OCI-LY7 (cell line): ENCODE results near the gene KRT80. TPM values are rescaled to one million over a fixed set of nuclear protein-coding genes. Genes with fewer than 3 reads are reported as not detected.

ENCODE experiments used
- BruUV-seq: library from RNA; stranded (reverse); fragments of 400-500 nt; replicated peaks from 2 replicates; lab custom pipeline; 2021; lab: Mats Ljungman, UMichigan
- CTCF ChIA-PET: fragments of 300-600 bp; sonication (Branson Sonifier 250); formaldehyde crosslinking; loops from one replicate; lab custom pipeline; 2022; ENCODE audit warnings: antibody characterized with exemption; ENCODE audit not compliant: unreplicated experiment; lab: Charles Lee
- POLR2A ChIA-PET: fragments of 300-600 bp; sonication (Branson Sonifier 250); formaldehyde crosslinking; loops from one replicate; lab custom pipeline; 2022; ENCODE audit warnings: antibody characterized with exemption; lab: Charles Lee
- DNase-seq: peaks from one replicate; pipeline ENCODE4 v3.0.0-alpha.2; 2015; ENCODE audit warnings: low spot score
- H2AFZ ChIP-seq: fragments of 200-600 bp; sonication (generic), shearing (Covaris generic); 2 replicates; pipeline ENCODE4 v1.6.1; 2014; ENCODE audit warnings: mild to moderate bottlenecking, antibody characterized with exemption, low read length, moderate library complexity
- H3K27ac ChIP-seq: fragments of 200-600 bp; sonication (generic); 2 replicates; pipeline ENCODE4 v1.5.1; 2014; ENCODE audit warnings: mixed run types, low read depth, mild to moderate bottlenecking, moderate library complexity, low read length, inconsistent platforms; ENCODE audit not compliant: poor library complexity, severe bottlenecking
- H3K36me3 ChIP-seq: fragments of 200-600 bp; sonication (generic); 2 replicates; pipeline ENCODE4 v1.6.1; 2014; ENCODE audit warnings: mild to moderate bottlenecking, antibody characterized with exemption, low read length, moderate library complexity, mixed read lengths; ENCODE audit not compliant: insufficient read depth
- H3K4me1 ChIP-seq: fragments of 200-600 bp; sonication (generic); 2 replicates; pipeline ENCODE4 v1.5.1; 2014; ENCODE audit warnings: mild to moderate bottlenecking, low read length; ENCODE audit not compliant: insufficient read depth, poor library complexity, severe bottlenecking
- H3K4me2 ChIP-seq: fragments of 200-600 bp; sonication (generic); 2 replicates; pipeline ENCODE4 v1.6.1; 2014; ENCODE audit warnings: mild to moderate bottlenecking, low read length
- H3K4me3 ChIP-seq: fragments of 200-600 bp; sonication (generic); 2 replicates; pipeline ENCODE4 v1.5.1; 2014; ENCODE audit warnings: mild to moderate bottlenecking, low read depth, low read length; ENCODE audit not compliant: poor library complexity, severe bottlenecking
- H3K79me2 ChIP-seq: fragments of 200-600 bp; sonication (generic); 2 replicates; pipeline ENCODE4 v1.6.1; 2016; ENCODE audit warnings: low read depth, mild to moderate bottlenecking, low read length, moderate library complexity, mixed read lengths; ENCODE audit not compliant: insufficient read depth
- H3K9me2 ChIP-seq: fragments of 200-600 bp; sonication (generic); 2 replicates; pipeline ENCODE4 v1.6.1; 2016; ENCODE audit warnings: mild to moderate bottlenecking, low read length, mixed read lengths; ENCODE audit not compliant: insufficient read depth
- H3K9me3 ChIP-seq: fragments of 200-600 bp; sonication (generic); 2 replicates; pipeline ENCODE4 v1.6.1; 2014; ENCODE audit warnings: mild to moderate bottlenecking, mixed run types, low read length, mixed read lengths
- H4K20me1 ChIP-seq: fragments of 200-600 bp; sonication (generic); 2 replicates; pipeline ENCODE4 v1.6.1; 2014; ENCODE audit warnings: mild to moderate bottlenecking, antibody characterized with exemption, low read length, moderate library complexity, mixed read lengths; ENCODE audit not compliant: insufficient read depth
- EZH2phosphoT487 ChIP-seq: fragments of 200-600 bp; sonication (generic); IDR thresholded peaks from 2 replicates; pipeline ENCODE4 v1.6.1; 2018; ENCODE audit warnings: low read depth, borderline replicate concordance, mild to moderate bottlenecking, mixed run types, antibody characterized with exemption, low read length, moderate library complexity, mixed read lengths
- intact Hi-C: fragments of 100-400 bp; cut with micrococcal nuclease; formaldehyde crosslinking; loops from one replicate; pipeline ENCODE4 v1.10.0; 2022; ENCODE audit not compliant: unreplicated experiment
- total RNA-seq, 2 experiments: library from RNA; depleted of rRNA in 1 of 2; stranded (reverse); fragments of >200 nt in 1 of 2; shearing (Covaris generic) in 1 of 2; gene quantifications; 2 replicates each; pipeline ENCODE4 v1.2.3, GENCODE V29; 2014 to 2022
- TF ChIP-seq, protein P1 (sequence below): fragments of 200-600 bp; sonication (generic); conservative IDR thresholded peaks from 2 replicates; pipeline ENCODE4 v1.5.1; 2014; ENCODE audit warnings: mild to moderate bottlenecking, antibody characterized with exemption, low read length, moderate library complexity, mixed read lengths

KRT80 gene
- total RNA-seq, 2 experiments from 2014 or later, result not detected

DNA sequence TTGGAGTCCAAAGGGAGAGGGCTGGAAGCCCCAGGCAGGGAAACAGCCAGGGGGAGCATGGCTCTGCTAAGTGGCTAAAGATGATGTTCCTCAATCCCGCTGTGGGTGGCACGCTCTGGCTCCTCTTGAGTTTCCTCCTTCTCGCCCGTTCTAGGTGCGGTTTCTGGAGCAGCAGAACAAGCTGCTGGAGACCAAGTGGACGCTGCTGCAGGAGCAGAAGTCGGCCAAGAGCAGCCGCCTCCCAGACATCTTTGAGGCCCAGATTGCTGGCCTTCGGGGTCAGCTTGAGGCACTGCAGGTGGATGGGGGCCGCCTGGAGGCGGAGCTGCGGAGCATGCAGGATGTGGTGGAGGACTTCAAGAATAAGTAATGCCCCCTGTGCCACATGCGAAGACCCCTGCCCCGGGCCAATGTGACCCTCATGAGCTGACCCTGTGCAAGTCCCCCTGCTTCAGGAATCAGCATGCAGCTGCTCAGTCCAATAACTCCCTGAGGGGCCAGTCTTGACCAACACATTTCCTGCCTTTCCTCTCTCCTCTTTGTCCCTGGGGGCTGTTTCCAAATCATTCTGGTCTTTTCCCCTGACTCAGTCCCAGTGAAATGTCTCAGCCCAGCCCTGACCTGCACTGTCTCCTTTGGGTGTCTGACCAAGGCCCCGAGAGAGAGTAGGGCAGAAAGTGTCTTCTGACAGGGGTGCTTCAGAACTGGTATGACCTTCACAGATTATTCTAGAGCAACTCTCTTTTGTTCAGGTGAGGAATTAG lies 43.4 kb upstream of the KRT80 start:
- ChIA-PET CTCF (no interaction called here), POLR2A (no interaction called here)
- Histone ChIP-seq H3K9me3 (no peaks in the 10 kb centered on the region), H3K9me2 (no peaks in the 10 kb centered on the region), H3K36me3 (no peaks in the 10 kb centered on the region), H3K4me2 (no peak overlapping the region), H4K20me1 (no peaks in the 10 kb centered on the region), H3K4me1 (no peaks in the 10 kb centered on the region), H3K4me3 (no peak overlapping the region), H3K79me2 (no peaks in the 10 kb centered on the region), H3K27ac (no peak overlapping the region), H2AFZ (no peak overlapping the region)
- TF ChIP-seq, protein P1, sequence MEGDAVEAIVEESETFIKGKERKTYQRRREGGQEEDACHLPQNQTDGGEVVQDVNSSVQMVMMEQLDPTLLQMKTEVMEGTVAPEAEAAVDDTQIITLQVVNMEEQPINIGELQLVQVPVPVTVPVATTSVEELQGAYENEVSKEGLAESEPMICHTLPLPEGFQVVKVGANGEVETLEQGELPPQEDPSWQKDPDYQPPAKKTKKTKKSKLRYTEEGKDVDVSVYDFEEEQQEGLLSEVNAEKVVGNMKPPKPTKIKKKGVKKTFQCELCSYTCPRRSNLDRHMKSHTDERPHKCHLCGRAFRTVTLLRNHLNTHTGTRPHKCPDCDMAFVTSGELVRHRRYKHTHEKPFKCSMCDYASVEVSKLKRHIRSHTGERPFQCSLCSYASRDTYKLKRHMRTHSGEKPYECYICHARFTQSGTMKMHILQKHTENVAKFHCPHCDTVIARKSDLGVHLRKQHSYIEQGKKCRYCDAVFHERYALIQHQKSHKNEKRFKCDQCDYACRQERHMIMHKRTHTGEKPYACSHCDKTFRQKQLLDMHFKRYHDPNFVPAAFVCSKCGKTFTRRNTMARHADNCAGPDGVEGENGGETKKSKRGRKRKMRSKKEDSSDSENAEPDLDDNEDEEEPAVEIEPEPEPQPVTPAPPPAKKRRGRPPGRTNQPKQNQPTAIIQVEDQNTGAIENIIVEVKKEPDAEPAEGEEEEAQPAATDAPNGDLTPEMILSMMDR, result no peak
- TF ChIP-seq EZH2phosphoT487, result no peak
- intact Hi-C loops, result no loop called here
- no peak for DNase-seq
- BruUV-seq, result no TSS peak

DNA sequence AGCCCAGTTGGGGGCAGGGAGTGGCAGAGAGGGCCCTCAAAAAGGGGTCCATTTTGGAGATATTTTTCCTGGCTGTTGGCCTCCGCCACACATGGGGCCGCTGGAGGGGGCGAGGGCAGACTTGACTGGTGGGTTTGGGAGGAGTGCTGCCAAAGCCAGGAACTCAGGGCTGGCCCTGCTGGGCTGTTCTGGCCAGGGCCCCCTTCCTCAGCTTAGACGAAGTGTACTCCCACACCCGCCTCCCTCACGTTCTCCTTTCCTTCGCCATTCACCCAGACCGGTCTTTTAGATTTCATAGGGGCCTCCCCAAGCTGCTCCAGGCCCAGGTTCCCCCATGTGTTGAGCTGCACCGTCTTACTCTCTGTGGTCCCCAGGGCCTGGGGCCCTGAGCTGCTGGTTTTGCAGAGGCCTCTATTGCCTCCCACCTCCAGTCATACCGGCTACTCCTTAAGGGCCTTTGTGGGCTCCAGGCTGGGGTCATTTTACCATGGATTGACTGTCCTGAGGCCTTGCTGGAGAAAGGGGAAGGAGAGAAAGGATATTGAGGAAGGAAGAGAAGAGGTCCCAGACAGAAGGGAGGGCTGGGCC lies 42.5 kb upstream of the KRT80 start:
- Histone ChIP-seq H3K27ac (no peak overlapping the region), H3K79me2 (no peaks in the 10 kb centered on the region), H4K20me1 (no peaks in the 10 kb centered on the region), H3K9me3 (no peaks in the 10 kb centered on the region), H3K36me3 (no peaks in the 10 kb centered on the region), H3K4me1 (no peaks in the 10 kb centered on the region), H2AFZ (no peak overlapping the region), H3K4me2 (no peak overlapping the region), H3K4me3 (no peak overlapping the region), H3K9me2 (no peaks in the 10 kb centered on the region)
- BruUV-seq, result no TSS peak
- TF ChIP-seq EZH2phosphoT487, result no peak
- TF ChIP-seq, protein P1, result no peak
- no peak for DNase-seq
- CTCF ChIA-PET, result no interaction called here
- intact Hi-C loops, result no loop called here
- POLR2A ChIA-PET, result no interaction called here
